Stimulated activated naive CD8-positive, alpha-beta T cell treated with anti-CD3 and anti-CD28 coated beads, Interleukin-15, Interleukin-2, amounts not matched to agents 100 U/mL and 50 U/mL, for 24 hours (primary cell): ENCODE measurements around the gene POLR1E.
"Not testable (repeated sequence)": the region's sequence is repeated elsewhere in the genome, so short reads cannot be mapped to it uniquely, and the experiment has no call there.

Source experiments
- ATAC-seq: fragments of 150-1000 bp; cut with Tn5 transposase; one replicate; pipeline ENCODE4 v1.10.0; 2021
- DNase-seq: peaks from one replicate; pipeline ENCODE4 v3.0.0; 2021

POLR1E gene

DNA sequence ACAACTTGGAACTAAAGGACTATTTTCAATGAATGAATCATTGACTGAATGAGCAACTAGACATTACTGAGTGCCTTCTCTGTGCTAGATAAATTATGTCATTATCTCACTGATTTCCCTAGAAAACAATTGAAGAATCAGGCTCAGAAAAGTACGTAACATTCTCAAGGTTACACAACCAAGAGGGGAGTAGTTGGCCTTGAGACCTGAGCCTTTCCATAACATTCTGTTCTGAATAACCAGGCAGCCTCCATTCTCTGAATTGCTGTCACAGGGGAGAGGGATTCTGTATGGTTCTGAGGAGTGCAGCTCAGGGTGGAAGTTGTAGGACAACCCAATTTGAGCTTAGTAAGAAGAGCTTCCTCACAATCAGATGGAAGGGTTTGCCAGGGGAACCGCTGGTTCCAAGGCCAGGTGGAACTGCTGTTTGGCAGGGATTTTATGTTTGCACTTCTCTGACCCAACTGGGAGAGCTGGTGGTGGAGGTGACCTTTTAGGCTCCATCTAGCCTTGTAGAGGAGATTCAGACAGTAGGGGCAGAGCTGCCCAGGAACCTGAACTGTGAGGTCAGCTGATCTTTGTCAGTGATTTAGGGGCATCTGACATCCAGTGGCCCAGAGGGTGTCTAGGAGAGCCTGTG lies 16.3 kb downstream of the POLR1E start:
- ATAC-seq, result no peak

DNA sequence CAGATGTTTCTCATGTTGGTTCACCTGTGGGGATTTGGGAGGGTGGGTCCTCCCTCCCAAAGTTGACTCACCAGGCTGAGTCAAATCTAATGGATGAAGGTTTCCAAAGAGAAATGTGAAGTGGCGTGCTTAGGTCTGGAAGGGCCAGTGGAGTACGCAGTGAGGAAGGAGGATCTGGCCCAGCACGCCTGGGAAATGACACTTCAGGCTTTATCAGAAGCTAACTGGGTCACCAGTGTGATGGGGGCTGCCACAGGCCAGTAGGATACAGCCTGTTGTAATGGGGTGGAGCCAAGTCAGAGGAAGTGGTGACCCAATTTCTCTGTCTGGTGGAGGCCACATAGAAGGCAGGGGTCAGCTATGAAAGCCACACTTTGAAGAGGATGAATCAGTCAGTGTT lies 18.0 kb downstream of the POLR1E start:
- peak; percentile 26 for DNase-seq
- peak; percentile 76 for ATAC-seq

More for the DNA sequence above, 16.3 kb downstream of the POLR1E start:
- no peak for DNase-seq

DNA sequence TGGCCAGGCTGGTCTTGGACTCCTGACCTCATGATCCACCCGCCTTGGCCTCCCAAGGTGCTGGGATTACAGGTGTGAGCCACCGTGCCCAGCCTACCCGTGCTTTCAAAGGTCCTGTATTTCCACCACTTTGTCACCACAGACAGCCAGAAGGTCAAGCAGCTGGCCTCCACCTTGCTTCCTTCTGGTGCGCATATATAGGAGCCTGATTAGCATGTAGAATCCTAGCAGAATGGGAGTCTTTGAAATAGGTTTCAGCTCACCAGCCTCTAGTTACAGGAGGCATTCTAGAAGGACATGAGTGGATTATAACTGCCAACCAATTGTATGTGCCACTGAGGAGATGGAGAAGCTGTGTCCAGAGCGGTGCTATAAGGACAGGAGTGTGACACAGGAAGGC lies 18.9 kb downstream of the POLR1E start:
- ATAC-seq (no peak), DNase-seq (no peak)

DNA sequence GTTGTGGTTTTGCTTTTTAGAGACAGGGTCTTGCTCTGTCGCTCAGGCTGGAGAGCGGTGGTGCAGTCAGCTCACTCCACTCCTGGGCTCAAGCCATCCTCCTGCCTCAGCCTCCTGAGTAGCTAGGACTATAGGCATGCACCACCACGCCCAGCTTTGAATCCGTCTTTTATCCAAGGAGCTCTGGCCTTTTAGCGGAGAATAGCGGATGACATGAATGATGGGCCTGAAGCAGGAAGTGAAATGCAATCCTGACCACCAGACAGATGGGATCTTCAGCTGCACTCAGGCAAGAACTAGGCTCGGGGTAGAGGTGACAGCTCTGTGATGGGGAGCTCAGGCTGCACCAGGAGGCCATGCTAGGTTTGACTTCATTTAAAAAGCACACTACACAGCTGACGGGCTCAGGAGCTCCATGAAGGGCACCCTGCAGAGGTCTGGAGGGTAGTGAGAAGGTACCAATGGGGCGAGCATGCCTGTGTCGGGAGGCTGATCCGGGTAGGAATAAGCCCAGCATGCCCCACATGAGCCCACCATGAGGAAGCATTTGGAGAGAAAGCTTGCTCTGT lies 21.9 kb downstream of the POLR1E start:
- DNase-seq (no peak), ATAC-seq (no peak)

DNA sequence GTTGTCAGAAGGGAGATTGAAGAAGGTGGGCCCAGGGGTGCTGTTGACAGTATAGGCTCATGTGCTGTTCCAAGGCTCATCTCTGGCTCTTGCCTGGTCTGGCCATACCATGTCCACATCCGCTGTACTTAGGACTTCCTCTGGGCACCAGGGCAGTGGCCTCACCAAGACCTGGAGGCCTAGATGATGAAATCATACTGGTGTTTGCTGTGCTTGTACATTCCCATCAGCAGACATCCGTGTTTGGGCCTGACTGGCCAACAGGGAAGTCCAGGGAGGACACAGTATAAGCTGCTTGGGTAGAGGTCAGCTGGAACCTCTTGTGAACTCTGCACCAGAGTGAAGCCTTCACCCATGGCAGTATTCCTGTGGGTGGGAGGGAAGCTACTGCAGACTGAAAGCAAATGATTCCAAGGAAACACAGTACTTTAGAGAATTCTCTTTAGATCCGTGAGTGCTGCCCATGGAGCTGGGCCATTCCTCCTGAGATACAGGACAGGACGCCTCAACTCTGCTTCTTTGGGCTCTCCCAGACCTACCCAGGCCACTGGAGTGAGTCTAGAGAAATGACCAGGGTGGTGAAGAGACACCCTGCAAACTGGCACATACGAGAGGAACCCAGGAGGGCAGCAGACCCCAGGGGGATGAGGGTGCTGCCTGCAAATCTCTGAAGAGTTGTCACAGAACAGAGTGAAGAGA lies 22.5 kb downstream of the POLR1E start:
- no peak for ATAC-seq
- DNase-seq, result no peak

DNA sequence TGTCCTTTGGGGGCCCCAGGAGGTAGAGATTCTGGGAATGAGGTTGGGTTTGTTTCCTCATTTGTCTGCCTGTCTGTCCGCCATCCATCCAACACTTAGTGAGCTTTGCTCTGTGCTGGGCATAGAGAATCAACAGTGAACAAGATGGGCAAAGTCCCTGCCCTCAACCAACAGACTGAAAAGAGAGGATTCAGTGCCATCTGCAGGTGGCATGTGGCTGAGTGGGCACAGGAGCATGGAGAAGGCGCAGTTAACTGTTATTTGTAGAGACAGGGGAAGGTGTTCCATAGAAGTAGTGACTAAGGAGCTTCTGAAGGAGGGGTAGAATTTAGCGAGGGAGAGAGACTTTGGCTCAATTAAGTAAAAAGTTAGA lies 23.1 kb downstream of the POLR1E start:
- DNase-seq (no peak), ATAC-seq (no peak)

DNA sequence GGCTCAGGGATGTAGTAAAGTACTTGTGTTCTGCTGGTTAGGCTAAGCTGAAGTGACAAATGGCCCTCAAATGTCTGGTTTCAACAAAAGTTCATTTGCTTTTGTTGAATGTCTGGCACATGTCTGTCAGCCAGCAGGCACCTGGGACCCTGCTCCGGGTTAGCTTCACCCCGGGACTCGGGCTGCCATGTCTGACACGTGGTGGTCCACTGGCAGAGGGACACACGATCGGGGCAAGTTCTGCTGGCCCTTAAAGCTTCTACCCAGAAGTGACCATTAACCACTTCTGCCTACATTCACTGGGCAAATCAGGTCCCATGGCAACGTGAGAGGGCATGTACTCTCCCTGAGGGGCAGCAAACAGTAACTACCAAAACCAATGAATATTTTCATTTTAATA lies 23.8 kb downstream of the POLR1E start:
- DNase-seq, result no peak

DNA sequence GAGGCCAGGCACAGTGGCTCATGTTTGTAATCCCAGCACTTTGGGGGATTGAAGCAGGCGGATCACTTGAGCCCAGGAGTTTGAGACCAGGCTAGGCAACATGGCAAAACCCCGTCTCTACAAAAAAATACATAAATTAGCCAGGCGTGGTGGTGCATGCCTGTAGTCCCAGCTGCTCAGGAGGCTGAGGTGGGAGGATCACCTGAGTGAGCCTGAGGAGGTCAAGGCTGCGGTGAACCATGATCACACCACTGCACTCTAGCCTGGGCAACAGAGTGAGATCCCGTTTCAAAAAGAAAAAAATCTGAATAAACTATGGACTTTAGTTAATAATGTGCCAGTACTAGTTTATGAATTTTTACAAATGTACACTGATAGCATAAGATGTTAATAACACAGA lies 24.3 kb downstream of the POLR1E start:
- not testable (repeated sequence) for DNase-seq, ATAC-seq

More for the DNA sequence above, 23.8 kb downstream of the POLR1E start:
- no peak for ATAC-seq

DNA sequence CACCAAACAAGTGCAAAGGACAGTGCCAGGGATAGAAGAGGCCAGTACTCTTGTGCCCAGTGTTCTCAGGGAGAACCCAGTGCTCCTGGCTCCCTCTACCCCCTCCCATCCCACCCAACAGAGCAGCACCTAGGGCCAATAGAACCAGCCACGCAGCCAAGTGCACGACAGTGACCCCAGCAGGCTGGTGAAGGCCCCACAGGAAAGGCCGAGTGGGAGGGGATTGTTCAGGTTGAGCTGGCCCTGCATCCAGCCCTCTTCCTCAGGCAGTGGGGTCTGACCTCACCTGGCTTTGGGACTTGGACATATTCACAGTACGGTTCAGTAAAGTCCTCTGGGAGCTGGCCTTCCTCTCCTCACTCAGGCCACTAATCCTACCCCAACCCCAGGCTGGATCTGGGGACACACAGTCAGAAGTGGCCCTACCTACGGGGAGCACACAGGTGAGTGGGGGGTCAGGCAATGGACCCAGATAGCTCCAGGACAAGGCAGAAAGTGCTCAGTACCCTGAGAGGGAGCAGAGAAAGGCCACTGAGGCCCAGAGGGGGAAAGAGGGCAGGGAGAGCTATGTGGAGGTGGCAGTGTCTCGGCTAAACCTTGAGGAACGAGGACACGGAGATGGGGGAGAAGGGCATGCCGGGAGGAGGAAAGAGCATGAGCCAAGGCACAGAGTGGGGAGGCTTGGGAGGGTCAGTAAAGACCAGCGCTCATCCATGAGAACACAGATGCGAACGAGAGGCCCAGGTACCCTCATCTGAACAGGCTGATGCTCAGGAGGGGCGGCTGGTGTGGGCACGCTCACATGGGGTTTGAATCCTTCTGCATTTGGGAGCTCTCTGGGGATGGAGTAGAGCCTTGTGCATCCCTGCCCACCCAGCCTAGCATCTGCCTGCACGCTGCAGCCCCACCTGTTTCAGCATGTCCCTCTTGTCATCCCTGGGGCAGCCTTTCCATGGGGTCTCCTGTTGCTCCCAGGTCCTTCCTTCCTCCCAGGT lies 25.6 kb downstream of the POLR1E start:
- ATAC-seq (peak; percentile 38), DNase-seq (peak; percentile 26)

DNA sequence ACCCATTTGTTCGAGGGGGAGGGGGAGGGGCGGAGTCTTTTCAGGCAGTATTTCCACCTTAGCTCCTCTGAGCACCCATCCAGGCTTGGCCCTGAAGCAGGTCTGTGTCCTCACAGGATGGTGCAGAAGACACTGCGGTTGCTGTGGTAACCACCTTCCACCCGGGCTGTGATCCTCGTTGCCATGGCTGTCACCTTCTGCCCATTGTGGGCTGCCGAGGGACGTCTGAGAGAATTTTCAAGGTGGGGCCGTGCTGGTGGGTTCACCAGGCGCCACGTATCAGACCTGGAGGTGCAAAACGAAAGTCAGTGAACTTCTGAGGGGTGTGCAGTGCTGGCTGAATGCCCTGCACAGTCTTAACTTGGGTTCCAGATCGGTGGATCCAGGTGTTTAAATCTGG lies 26.7 kb downstream of the POLR1E start:
- DNase-seq, result no peak
- ATAC-seq, result no peak

DNA sequence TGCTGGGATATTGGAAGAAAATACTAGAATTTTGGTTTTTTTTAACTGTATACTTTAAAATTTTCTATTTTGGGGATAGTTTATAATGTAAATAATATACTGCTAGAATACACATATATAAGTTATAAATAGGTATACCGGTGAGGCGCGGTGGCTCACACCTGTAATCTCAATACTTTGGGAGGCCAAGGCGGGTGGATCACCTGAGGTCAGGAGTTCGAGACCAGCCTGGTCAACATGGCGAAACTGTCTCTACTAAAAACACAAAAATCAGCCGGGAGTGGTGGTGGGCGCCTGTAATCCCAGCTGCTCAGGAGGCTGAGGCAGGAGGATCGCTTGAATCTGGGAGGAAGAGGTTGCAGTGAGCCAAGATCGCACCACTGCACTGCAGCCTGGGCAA lies 28.7 kb downstream of the POLR1E start:
- DNase-seq, ATAC-seq: not testable (repeated sequence)

DNA sequence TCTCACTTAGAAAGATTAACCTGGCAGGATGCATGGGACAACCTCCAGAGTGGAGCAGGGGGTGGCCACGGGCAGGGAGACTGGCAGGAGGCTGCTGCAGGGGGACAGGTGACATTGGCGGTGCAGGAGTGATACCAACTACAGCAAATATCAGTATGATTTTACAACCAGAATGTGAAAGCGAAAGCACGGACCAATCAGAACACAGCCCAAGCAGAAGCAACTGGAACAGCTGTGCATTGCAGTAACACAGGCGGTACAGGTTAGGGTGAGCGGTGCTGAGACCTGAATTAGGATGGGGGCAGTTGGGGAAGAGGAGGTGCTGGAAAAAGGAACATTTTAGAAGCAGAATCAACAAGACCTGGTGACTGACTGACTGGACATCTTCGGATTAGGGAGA lies 29.3 kb downstream of the POLR1E start:
- ATAC-seq (no peak), DNase-seq (no peak)

DNA sequence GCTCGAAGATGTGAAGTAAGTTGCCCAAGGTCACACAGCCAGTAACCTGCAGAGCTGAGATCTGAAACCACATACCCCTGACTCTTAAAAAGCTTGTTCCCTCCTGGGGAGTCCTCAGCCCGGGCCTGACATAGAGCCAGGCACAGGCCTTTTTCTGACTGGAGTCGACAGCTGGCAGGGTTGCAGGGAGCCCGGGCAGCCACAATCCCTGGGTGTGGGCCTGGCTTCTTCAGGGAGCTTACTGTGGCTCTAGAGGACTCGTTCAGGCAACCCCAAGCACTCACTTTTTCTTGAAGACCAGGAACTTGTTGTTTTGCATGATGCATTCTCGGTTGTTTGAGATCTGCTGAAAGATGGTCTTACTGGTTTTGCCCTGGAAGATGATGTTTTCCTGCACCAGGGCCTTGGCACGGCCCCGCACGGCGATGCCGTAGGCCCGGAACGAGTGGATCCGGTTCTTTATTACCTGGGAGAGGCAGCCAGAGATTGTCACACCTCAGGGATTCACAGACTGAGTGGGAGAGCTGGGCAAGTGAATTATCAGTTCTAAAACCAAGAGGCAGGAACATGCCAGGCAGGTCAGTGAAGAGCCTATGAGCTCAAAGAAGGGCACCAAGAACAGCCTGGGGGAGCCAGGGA lies 30.0 kb downstream of the POLR1E start:
- DNase-seq (no peak), ATAC-seq (no peak)

DNA sequence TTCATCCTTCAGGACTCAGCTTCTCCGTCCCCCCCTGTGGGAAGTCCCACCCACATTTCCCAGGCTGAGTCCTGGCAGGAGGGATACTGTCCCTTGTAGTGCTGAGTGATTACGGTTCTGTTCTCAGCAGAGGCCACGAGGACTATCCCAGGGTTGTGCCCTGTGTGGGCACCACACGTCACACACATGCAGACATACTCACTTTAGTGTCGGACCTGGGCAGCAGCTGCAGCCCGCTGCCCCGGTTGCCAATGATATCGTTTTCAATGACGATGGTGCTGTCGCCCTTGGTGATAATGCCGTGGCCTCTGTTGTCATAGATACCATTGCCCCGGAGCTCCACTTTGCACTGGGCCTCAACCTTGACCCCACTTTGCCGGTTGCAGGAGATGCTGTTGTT lies 32.2 kb downstream of the POLR1E start:
- ATAC-seq (no peak), DNase-seq (no peak)

DNA sequence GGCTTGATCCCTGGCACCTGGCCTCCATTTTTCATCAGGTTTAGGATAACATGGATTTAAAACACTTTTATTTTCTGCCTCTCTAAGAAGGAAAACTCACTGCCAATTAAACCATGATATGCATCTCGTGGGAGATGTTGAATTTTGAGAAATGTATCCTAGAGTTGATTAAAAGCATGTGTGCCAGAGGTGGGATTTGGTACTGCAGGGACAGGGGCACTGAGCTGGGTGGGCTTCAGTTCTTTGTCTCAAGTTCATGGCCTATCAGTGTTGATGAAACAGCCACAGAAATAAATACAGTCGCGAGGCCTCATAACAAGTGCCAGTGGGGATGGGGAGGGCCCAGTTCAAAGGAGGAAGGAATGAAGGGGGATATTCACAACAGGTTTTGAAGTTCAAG lies 34.9 kb downstream of the POLR1E start:
- ATAC-seq (no peak), DNase-seq (no peak)

DNA sequence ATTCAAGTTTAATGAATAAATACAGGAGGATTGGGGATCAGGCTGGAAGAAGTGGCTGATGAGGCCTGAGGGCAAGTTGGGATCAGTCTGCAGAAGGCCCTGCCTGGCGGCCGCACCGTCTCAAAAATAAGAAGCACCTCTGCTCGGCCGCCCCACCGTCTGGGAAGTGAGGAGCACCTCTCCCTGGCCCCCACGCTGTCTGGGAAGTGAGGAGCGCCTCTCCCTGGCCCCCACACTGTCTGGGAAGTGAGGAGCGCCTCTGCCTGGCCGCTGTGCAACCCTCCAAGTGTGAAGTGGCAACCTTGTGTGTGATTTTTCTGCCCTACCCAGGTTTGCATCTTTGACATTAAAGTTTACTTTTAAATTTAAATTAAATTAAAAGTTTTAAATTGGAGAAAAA lies 35.4 kb downstream of the POLR1E start:
- no peak for ATAC-seq
- no peak for DNase-seq

DNA sequence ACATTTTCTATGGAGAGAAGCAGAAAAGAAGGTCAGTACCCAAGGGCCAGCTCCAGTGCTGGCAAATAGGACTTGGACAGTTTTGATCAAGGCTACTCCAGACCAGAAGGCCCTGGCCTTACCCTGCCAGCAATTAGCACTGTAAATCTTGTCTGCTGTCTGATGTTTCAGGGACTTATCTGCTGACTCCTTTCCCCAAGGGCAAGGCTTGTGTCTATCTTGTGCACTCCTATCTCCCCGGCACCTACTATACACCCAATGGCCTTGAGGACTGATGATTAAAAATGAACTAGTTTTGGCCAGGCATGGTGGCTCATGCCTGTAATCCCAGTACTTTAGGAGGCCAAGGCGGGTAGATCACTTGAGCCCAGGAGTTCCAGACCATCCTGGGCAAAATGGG lies 37.2 kb downstream of the POLR1E start:
- ATAC-seq (no peak), DNase-seq (no peak)

DNA sequence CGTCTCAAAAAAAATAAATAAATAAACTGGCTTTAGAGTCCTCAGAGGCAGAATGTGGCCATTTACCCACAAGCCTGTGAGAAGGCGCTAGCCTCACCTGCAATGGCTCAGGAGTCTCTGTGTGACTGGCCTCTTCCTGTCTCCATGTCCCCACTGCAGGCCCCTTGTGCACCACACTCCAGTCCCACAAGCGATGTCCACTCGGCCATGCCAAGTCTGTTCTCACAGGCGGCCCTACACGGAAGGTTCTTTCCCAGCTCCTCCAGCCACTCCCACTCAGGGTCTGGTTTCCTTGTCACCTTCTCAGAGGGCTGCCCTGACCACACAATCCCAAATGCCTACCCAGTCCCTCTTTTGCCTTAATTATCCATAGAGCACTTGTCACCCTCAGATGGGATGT lies 38.2 kb downstream of the POLR1E start:
- ATAC-seq (no peak), DNase-seq (no peak)

DNA sequence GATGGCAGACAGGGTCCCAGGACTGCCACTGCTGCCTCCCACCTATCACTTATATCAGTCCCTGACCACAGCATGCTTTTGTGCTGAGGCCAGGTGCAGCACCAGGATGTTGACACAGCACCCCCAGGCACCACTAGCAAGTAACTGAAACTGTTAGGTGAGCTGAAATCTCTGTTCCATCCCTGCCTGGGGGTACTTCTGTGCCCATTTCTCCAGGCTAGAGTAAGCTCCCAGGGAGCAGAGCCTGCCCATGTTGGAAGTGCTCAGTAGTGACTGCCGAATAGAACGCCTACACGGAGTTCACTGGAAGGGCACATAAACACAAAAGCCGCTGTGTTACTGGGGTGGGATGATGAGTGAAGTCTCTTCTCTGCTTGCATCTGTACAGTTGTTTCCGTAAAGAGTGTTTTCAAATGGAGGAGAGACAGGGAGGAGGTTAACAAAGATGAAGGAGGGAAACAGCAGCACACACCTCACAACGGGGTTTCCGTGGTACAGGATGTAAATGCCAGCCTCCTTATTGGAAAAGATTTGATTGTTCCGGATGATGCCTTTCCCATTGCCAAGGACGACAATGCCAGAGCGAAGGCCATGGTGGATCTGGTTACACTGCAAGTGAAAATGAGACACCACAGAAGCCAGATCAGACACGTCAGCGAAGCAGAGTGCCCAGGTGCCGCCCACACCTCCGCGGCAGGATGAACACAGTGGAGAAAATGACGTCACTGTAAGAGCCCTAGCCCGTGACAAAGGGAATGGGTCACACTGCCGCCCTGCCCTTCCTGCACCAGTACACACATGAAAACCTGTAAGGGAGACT lies 43.1 kb downstream of the POLR1E start:
- ATAC-seq (peak; percentile 83), DNase-seq (peak; percentile 70)

DNA sequence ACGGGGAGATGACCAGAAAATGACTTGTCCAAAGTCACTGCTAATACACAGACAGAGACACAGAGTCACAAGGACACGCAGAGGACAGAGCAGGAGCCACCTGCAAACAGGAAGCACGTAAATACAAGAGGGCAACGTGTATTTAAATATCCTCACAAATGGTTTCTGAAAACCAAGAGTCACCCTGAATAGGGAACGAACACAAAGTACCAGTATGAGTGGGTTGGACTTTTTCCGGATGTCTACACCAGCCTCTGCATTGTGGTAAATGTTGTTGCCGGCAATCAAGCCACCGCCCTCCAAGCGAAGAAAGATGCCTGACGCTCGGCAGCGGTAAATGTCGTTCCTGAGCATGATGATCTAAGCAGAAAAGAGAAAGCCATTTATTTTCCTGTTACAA lies 46.0 kb downstream of the POLR1E start:
- ATAC-seq (peak; percentile 20), DNase-seq (peak; percentile 12)

DNA sequence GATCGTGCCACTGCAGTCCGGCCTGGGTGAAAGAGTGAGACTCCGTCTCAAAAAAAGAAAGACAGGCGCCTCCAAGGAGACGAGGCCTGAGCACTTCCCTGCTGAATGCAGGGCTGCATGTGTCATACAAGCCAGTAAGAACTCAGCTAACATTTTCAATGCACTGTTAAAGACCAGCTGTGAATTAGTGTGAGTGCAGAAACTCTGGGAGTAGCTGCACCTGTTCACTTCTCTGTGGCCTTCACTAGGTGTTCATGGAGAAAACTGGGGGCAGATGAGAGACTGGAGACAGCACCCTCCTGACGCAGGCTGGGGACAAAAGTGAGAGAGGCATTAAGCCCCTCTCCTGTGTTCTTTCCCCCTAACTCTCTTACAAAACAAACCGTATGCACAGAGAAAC lies 48.7 kb downstream of the POLR1E start:
- ATAC-seq (no peak), DNase-seq (no peak)
